Uterus (tissue), 2 donors: ENCODE data around the gene LAMA5.

ENCODE experiments used
- CTCF ChIP-seq, 4 experiments: fragments of 200-600 bp in 2 of 4; fragments of 450-650 bp in 2 of 4; sonication (generic) in 2 of 4; IDR thresholded peaks; one replicate each; pipeline ENCODE4 v1.5.1; 2016 to 2019; ENCODE audit warnings: antibody characterized with exemption in 4 of 4, mild to moderate bottlenecking in 2 of 4, moderate library complexity in 1 of 4
- POLR2A ChIP-seq, 2 donors: fragments of 450-650 bp; IDR thresholded peaks; one replicate each; pipeline ENCODE4 v1.6.1; 2016; ENCODE audit warnings: antibody characterized with exemption in 2 of 2, mild to moderate bottlenecking in 1 of 2, moderate library complexity in 1 of 2

- TF ChIP-seq CTCF (IDR thresholded peaks at IDR 0.05) (no peak), POLR2A (IDR thresholded peaks at IDR 0.05) (no peak)
Measured at GRCh38 chr20:62336775-62337557, 30.1 kb downstream of the LAMA5 start.
